HG03066 (cell line): ENCODE results near the gene POP5.

Experiments
- ATAC-seq: cut with Tn5 transposase; IDR thresholded peaks from one replicate; pipeline ENCODE4 v1.9.1; 2021; ENCODE audit warnings: low read depth; ENCODE audit not compliant: unreplicated experiment

Gene POP5

GRCh38 chr12:120590741-120591407, 9.7 kb upstream of the POP5 start:
- no peak for ATAC-seq

GRCh38 chr12:120588948-120589930, 8.0 kb upstream of the POP5 start:
- no peak for ATAC-seq

- no peak for ATAC-seq
Observed at GRCh38 chr12:120588371-120588770, 7.2 kb upstream of the POP5 start.

- no peak for ATAC-seq
Observed at GRCh38 chr12:120586860-120587259, 5.7 kb upstream of the POP5 start.

- no peak for ATAC-seq
Observed at GRCh38 chr12:120586206-120586605, 5.0 kb upstream of the POP5 start.

GRCh38 chr12:120584343-120585149, 3.3 kb upstream of the POP5 start:
- no peak for ATAC-seq

- ATAC-seq, result no peak
Observed at GRCh38 chr12:120583478-120584030, 2.4 kb upstream of the POP5 start.

GRCh38 chr12:120581998-120582397, 796 bp upstream of the POP5 start:
- no peak for ATAC-seq

GRCh38 chr12:120579179-120579578, 2.0 kb downstream of the POP5 start:
- ATAC-seq, result no peak

- ATAC-seq, result no peak
Observed at GRCh38 chr12:120574106-120574505, 7.1 kb downstream of the POP5 start.

GRCh38 chr12:120573560-120573959, 7.6 kb downstream of the POP5 start:
- no peak for ATAC-seq

GRCh38 chr12:120571299-120571698, 9.9 kb downstream of the POP5 start:
- ATAC-seq, result no peak

GRCh38 chr12:120563495-120563894, 17.7 kb downstream of the POP5 start:
- ATAC-seq, result no peak

GRCh38 chr12:120562906-120563305, 18.3 kb downstream of the POP5 start:
- ATAC-seq, result no peak

GRCh38 chr12:120557589-120557988, 23.6 kb downstream of the POP5 start:
- ATAC-seq, result no peak

GRCh38 chr12:120554678-120555077, 26.5 kb downstream of the POP5 start:
- no peak for ATAC-seq

- no peak for ATAC-seq
Observed at GRCh38 chr12:120546050-120546386, 35.2 kb downstream of the POP5 start.

GRCh38 chr12:120544691-120545090, 36.5 kb downstream of the POP5 start:
- ATAC-seq, result no peak

- no peak for ATAC-seq
Observed at GRCh38 chr12:120542166-120542565, 39.0 kb downstream of the POP5 start.

- ATAC-seq, result no peak
Observed at GRCh38 chr12:120540445-120540844, 40.8 kb downstream of the POP5 start.

- ATAC-seq, result no peak
Observed at GRCh38 chr12:120539303-120539702, 41.9 kb downstream of the POP5 start.
